Measurements from ENCODE around the gene HCN2.

DNA sequence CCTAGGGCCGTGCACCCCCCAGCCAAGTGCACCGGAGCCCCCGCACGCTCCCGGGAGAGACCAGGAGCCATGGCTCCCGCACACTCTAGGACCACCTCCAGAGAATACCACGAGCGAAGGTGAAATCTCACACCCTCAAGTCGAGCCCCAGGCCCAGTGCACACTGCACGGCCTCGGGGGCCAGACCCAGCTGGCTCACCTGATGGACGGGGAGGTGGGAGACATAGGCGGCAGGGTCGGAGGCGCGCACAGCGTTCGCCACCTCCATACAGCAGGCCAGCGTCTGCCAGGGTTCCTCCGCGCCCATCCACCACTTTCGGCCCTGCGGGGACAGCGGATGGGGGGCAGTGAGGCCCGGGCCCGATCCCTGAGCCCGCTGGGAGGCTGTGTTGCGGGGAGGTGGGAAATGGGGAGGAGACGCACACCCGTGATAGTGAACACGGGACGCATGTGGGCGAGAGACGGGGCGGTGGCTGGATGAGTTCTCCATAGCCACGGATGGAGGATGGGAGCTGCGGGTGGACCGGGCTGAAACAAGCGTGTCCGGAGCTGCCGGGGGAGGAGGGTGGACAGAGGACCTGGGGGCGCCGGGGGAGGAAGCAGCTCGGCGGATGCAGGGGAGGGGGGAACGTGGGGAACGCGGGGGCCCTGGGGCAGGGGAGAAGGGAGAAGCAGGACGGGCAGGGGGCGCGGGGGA is 30.6 kb downstream of the HCN2 start:
- TF ChIP-seq, protein P1, sequence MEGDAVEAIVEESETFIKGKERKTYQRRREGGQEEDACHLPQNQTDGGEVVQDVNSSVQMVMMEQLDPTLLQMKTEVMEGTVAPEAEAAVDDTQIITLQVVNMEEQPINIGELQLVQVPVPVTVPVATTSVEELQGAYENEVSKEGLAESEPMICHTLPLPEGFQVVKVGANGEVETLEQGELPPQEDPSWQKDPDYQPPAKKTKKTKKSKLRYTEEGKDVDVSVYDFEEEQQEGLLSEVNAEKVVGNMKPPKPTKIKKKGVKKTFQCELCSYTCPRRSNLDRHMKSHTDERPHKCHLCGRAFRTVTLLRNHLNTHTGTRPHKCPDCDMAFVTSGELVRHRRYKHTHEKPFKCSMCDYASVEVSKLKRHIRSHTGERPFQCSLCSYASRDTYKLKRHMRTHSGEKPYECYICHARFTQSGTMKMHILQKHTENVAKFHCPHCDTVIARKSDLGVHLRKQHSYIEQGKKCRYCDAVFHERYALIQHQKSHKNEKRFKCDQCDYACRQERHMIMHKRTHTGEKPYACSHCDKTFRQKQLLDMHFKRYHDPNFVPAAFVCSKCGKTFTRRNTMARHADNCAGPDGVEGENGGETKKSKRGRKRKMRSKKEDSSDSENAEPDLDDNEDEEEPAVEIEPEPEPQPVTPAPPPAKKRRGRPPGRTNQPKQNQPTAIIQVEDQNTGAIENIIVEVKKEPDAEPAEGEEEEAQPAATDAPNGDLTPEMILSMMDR (tag by site-specific recombination; IDR thresholded peaks at IDR 0.05): no peak
- no peak for TF ChIP-seq YY1 (tag by site-specific recombination; IDR thresholded peaks at IDR 0.05)
- TF ChIP-seq, protein P2, sequence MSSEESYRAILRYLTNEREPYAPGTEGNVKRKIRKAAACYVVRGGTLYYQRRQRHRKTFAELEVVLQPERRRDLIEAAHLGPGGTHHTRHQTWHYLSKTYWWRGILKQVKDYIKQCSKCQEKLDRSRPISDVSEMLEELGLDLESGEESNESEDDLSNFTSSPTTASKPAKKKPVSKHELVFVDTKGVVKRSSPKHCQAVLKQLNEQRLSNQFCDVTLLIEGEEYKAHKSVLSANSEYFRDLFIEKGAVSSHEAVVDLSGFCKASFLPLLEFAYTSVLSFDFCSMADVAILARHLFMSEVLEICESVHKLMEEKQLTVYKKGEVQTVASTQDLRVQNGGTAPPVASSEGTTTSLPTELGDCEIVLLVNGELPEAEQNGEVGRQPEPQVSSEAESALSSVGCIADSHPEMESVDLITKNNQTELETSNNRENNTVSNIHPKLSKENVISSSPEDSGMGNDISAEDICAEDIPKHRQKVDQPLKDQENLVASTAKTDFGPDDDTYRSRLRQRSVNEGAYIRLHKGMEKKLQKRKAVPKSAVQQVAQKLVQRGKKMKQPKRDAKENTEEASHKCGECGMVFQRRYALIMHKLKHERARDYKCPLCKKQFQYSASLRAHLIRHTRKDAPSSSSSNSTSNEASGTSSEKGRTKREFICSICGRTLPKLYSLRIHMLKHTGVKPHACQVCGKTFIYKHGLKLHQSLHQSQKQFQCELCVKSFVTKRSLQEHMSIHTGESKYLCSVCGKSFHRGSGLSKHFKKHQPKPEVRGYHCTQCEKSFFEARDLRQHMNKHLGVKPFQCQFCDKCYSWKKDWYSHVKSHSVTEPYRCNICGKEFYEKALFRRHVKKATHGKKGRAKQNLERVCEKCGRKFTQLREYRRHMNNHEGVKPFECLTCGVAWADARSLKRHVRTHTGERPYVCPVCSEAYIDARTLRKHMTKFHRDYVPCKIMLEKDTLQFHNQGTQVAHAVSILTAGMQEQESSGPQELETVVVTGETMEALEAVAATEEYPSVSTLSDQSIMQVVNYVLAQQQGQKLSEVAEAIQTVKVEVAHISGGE (tag by site-specific recombination; conservative IDR thresholded peaks at IDR 0.05; ENCODE audit: low read depth): no peak
- TF ChIP-seq, protein P3, sequence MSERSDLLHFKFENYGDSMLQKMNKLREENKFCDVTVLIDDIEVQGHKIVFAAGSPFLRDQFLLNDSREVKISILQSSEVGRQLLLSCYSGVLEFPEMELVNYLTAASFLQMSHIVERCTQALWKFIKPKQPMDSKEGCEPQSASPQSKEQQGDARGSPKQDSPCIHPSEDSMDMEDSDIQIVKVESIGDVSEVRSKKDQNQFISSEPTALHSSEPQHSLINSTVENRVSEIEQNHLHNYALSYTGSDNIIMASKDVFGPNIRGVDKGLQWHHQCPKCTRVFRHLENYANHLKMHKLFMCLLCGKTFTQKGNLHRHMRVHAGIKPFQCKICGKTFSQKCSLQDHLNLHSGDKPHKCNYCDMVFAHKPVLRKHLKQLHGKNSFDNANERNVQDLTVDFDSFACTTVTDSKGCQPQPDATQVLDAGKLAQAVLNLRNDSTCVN (tag by site-specific recombination; optimal IDR thresholded peaks at IDR 0.05): no peak
